ENCODE results near the gene DLEC1. TPM values are rescaled to one million over a fixed set of nuclear protein-coding genes. Genes with fewer than 3 reads are reported as not detected.

Gene DLEC1
- total RNA-seq, 1 experiment from 2014 or later, result not detected

DNA sequence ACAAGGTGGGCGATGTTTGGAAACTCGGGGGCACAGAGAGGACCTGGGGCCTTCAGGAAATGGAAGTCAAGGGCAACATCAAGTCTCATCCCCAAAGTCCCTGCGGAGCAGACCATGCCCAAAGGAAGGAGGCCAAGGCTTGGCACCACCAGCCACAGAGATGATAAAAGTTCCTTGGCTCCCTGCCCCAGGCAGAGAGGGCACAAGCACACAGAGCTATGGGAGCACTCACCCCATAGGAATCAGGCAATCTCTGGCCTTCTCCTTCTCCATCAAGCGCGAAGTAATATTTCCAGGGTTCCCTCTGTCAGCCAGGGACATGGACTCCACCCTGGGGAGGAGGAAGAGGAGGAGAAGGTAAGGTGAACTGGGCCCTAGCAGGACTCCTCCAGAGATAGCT, 90.0 kb downstream of the DLEC1 start:
- ChIA-PET POLR2A (no interaction called here), CTCF (no interaction called here)
- ATAC-seq, result no peak
- no peak overlapping the region for H3K4me3 ChIP-seq (ENCODE audit: low read depth in 2 of 2, low read length in 2 of 2)
- intact Hi-C loops (cut with micrococcal nuclease; ENCODE audit: unreplicated experiment) (no loop called here), in situ Hi-C loops (cut with HindIII; ENCODE audit: low pct_unique_long_range_greater_than_20kb, low sequenced_read_pairs) (no loop called here)
- no peak overlapping the region for H3K27ac ChIP-seq (ENCODE audit: low read length)
- no peaks in the 10 kb centered on the region for H3K4me1 ChIP-seq (ENCODE audit: control insufficient read depth, insufficient read depth, low read length)
- BruUV-seq (replicated peaks), result no TSS peak
- TF ChIP-seq, protein P1, sequence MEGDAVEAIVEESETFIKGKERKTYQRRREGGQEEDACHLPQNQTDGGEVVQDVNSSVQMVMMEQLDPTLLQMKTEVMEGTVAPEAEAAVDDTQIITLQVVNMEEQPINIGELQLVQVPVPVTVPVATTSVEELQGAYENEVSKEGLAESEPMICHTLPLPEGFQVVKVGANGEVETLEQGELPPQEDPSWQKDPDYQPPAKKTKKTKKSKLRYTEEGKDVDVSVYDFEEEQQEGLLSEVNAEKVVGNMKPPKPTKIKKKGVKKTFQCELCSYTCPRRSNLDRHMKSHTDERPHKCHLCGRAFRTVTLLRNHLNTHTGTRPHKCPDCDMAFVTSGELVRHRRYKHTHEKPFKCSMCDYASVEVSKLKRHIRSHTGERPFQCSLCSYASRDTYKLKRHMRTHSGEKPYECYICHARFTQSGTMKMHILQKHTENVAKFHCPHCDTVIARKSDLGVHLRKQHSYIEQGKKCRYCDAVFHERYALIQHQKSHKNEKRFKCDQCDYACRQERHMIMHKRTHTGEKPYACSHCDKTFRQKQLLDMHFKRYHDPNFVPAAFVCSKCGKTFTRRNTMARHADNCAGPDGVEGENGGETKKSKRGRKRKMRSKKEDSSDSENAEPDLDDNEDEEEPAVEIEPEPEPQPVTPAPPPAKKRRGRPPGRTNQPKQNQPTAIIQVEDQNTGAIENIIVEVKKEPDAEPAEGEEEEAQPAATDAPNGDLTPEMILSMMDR (IDR thresholded peaks at IDR 0.05), result no peak
- no peak for TF ChIP-seq POLR2AphosphoS5 (IDR thresholded peaks at IDR 0.05; ENCODE audit: low read depth, low read length)
- TF ChIP-seq, protein P2, sequence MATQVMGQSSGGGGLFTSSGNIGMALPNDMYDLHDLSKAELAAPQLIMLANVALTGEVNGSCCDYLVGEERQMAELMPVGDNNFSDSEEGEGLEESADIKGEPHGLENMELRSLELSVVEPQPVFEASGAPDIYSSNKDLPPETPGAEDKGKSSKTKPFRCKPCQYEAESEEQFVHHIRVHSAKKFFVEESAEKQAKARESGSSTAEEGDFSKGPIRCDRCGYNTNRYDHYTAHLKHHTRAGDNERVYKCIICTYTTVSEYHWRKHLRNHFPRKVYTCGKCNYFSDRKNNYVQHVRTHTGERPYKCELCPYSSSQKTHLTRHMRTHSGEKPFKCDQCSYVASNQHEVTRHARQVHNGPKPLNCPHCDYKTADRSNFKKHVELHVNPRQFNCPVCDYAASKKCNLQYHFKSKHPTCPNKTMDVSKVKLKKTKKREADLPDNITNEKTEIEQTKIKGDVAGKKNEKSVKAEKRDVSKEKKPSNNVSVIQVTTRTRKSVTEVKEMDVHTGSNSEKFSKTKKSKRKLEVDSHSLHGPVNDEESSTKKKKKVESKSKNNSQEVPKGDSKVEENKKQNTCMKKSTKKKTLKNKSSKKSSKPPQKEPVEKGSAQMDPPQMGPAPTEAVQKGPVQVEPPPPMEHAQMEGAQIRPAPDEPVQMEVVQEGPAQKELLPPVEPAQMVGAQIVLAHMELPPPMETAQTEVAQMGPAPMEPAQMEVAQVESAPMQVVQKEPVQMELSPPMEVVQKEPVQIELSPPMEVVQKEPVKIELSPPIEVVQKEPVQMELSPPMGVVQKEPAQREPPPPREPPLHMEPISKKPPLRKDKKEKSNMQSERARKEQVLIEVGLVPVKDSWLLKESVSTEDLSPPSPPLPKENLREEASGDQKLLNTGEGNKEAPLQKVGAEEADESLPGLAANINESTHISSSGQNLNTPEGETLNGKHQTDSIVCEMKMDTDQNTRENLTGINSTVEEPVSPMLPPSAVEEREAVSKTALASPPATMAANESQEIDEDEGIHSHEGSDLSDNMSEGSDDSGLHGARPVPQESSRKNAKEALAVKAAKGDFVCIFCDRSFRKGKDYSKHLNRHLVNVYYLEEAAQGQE (IDR thresholded peaks at IDR 0.05; ENCODE audit: insufficient read depth in 1 of 2, low read depth in 2 of 2, low read length in 1 of 2), result no peak
- TF ChIP-seq SIN3A (IDR thresholded peaks at IDR 0.05; ENCODE audit: borderline replicate concordance, insufficient read depth, low read depth, low read length), result no peak
- H3K9me3 ChIP-seq (ENCODE audit: control insufficient read depth, insufficient read depth, low read depth, low read length), result no peaks in the 10 kb centered on the region
- DNase-seq (ENCODE audit: low read depth, low spot score), result no peak
- peaks cover 2% of the 10 kb centered on the region; the same call in 1 of the 2 replicates for H3K36me3 ChIP-seq (ENCODE audit: control insufficient read depth, insufficient read depth, low read length)
- H3K27me3 ChIP-seq (ENCODE audit: control insufficient read depth, insufficient read depth, low read length), result no peaks in the 10 kb centered on the region

GRCh38 chr3:38130631-38131065, 91.6 kb downstream of the DLEC1 start:
- peaks cover 2% of the 10 kb centered on the region for H3K36me3 ChIP-seq (ENCODE audit: control insufficient read depth, insufficient read depth, low read length)
- DNase-seq (ENCODE audit: low read depth, low spot score) (no peak), ATAC-seq (no peak)
- H3K4me1 ChIP-seq (ENCODE audit: control insufficient read depth, insufficient read depth, low read length), result no peaks in the 10 kb centered on the region
- H3K9me3 ChIP-seq (ENCODE audit: control insufficient read depth, insufficient read depth, low read depth, low read length), result no peaks in the 10 kb centered on the region
- BruUV-seq (replicated peaks), result no TSS peak
- no peaks in the 10 kb centered on the region for H3K27me3 ChIP-seq (ENCODE audit: control insufficient read depth, insufficient read depth, low read length)
- in situ Hi-C loops (cut with HindIII; ENCODE audit: low pct_unique_long_range_greater_than_20kb, low sequenced_read_pairs), result no loop called here
- no peak overlapping the region for H3K27ac ChIP-seq (ENCODE audit: low read length)
- TF ChIP-seq, protein P2 (IDR thresholded peaks at IDR 0.05; ENCODE audit: insufficient read depth in 1 of 2, low read depth in 2 of 2, low read length in 1 of 2), result no peak
- no peak for TF ChIP-seq SIN3A (IDR thresholded peaks at IDR 0.05; ENCODE audit: borderline replicate concordance, insufficient read depth, low read depth, low read length)
- TF ChIP-seq, protein P1 (IDR thresholded peaks at IDR 0.05), result no peak
- TF ChIP-seq TCF7L2 (IDR thresholded peaks at IDR 0.05; ENCODE audit: low read depth, low read length), result no peak
- TF ChIP-seq POLR2AphosphoS5 (IDR thresholded peaks at IDR 0.05; ENCODE audit: low read depth, low read length), result no peak
- H3K4me3 ChIP-seq (ENCODE audit: low read depth in 2 of 2, low read length in 2 of 2), result no peak overlapping the region
- ChIA-PET CTCF (interaction anchor here (0.5 kb wide), 1 partner anchor 12 kb away, joined by 3 read pairs; no protein-coding TSS in a partner anchor), POLR2A (no interaction called here)
- intact Hi-C loops (cut with micrococcal nuclease; ENCODE audit: unreplicated experiment), result no loop called here
